Measurements from ENCODE around the gene SNX8. TPM values are rescaled to one million over a fixed set of nuclear protein-coding genes. Genes with fewer than 3 reads are reported as not detected.
A peak's percentile ranks its signal among the peaks of the same experiment; 100 is the strongest.
"Not testable (repeated sequence)": the region's sequence is repeated elsewhere in the genome, so short reads cannot be mapped to it uniquely, and the experiment has no call there.

SNX8 gene
- total and polyA plus RNA-seq, 2 experiments from 2014 or later, result 6.3 to 12.8 TPM

DNA sequence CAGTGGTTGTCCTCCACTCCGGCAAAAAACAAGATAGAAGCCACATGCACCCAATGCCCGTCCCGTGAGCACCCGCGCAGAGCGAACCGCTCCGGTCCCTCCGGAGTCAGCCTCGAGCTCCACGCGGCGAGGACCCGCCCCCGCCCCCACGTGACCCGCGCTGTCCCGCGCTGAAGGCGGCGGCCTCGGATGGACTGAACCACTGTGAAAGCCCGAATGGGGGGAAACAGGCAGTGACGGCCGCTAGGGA, 39.6 kb upstream of the SNX8 start:
- peak; percentile 89 to 94 for DNase-seq (ENCODE audit: low read depth in 1 of 2, low spot score in 1 of 2)
- TF ChIP-seq CTCF (IDR thresholded peaks at IDR 0.05; ENCODE audit: low read depth, low read length), result no peak

GRCh38 chr7:2353113-2353935, 39.1 kb upstream of the SNX8 start:
- no peak for DNase-seq (ENCODE audit: low read depth in 1 of 2, low spot score in 1 of 2)
- no peaks in the 10 kb centered on the region for H3K9me3 ChIP-seq (ENCODE audit: low read depth)
- peaks cover 5% of the 10 kb centered on the region for H3K36me3 ChIP-seq
- peaks cover 3% of the 10 kb centered on the region for H3K4me1 ChIP-seq (ENCODE audit: low read depth)
- no peaks in the 10 kb centered on the region for H3K27me3 ChIP-seq
- H3K4me3 ChIP-seq, result peak overlapping the region; percentile 97
- TF ChIP-seq CTCF (IDR thresholded peaks at IDR 0.05; ENCODE audit: low read depth, low read length), result no peak
- peak overlapping the region; percentile 100 for H3K27ac ChIP-seq

More for the DNA sequence above, 39.6 kb upstream of the SNX8 start:
- H3K27me3 ChIP-seq, result no peaks in the 10 kb centered on the region
- peaks cover 7% of the 10 kb centered on the region for H3K4me1 ChIP-seq (ENCODE audit: low read depth)
- no peaks in the 10 kb centered on the region for H3K9me3 ChIP-seq (ENCODE audit: low read depth)
- peak overlapping the region; percentile 100 for H3K27ac ChIP-seq
- peak overlapping the region; percentile 97 for H3K4me3 ChIP-seq
- peaks cover 5% of the 10 kb centered on the region for H3K36me3 ChIP-seq

GRCh38 chr7:2350861-2351260, 36.6 kb upstream of the SNX8 start:
- no peaks in the 10 kb centered on the region for H3K36me3 ChIP-seq
- H3K4me1 ChIP-seq (ENCODE audit: low read depth), result peaks cover 2% of the 10 kb centered on the region
- no peaks in the 10 kb centered on the region for H3K27me3 ChIP-seq
- H3K4me3 ChIP-seq, result no peak overlapping the region
- TF ChIP-seq CTCF (IDR thresholded peaks at IDR 0.05; ENCODE audit: low read depth, low read length), result no peak
- H3K27ac ChIP-seq, result no peak overlapping the region
- H3K9me3 ChIP-seq (ENCODE audit: low read depth), result no peaks in the 10 kb centered on the region
- no peak for DNase-seq (ENCODE audit: low read depth in 1 of 2, low spot score in 1 of 2)

- Histone ChIP-seq H3K9me3 (ENCODE audit: low read depth) (no peaks in the 10 kb centered on the region), H3K27ac (no peak overlapping the region)
Measured at GRCh38 chr7:2350055-2350454, 35.8 kb upstream of the SNX8 start.

DNA sequence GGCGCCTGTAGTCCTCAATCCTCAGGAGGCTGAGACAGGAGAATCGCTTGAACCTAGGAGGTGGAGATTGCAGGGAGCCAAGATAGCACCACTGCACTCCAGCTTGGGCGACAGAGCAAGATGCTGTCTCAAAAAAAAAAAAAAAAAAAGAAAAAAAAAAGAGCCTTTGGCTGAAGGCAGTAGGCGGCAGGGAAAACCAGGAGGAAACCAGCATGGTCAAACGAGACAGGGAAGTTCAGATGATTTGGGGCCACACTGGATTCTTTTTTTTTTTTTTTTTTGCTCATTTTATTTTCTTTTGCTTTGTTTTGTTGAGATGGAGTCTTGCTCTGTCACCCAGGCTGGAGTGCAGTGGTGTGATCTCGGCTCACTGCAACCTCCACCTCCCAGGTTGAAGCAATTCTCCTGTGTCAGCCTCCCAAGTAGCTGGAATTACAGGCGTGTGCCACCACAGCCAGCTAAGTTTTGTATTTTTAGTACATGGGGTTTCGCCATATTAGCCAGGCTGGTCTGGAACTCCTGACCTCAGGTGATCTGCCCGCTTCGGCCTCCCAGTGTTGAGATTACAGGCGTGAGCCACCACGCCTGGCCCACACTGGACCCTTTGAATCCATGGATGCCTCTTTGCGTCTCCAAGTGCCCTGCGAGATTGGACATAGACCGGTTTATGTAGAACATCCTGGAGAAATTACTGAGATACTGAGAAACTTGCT, 33.3 kb upstream of the SNX8 start:
- not testable (repeated sequence) for H3K9me3 ChIP-seq (ENCODE audit: low read depth); H3K4me3 ChIP-seq; H3K27ac ChIP-seq; H3K27me3 ChIP-seq; DNase-seq (ENCODE audit: low read depth in 1 of 2, low spot score in 1 of 2); H3K36me3 ChIP-seq; H3K4me1 ChIP-seq (ENCODE audit: low read depth)

More at GRCh38 chr7:2350055-2350454, 35.8 kb upstream of the SNX8 start:
- no peak for TF ChIP-seq CTCF (IDR thresholded peaks at IDR 0.05; ENCODE audit: low read depth, low read length)
- Histone ChIP-seq H3K4me1 (ENCODE audit: low read depth) (no peaks in the 10 kb centered on the region), H3K36me3 (no peaks in the 10 kb centered on the region), H3K4me3 (no peak overlapping the region), H3K27me3 (no peaks in the 10 kb centered on the region)
- no peak for DNase-seq (ENCODE audit: low read depth in 1 of 2, low spot score in 1 of 2)

- Histone ChIP-seq H3K9me3 (ENCODE audit: low read depth) (no peaks in the 10 kb centered on the region), H3K4me3 (no peak overlapping the region), H3K27me3 (no peaks in the 10 kb centered on the region), H3K4me1 (ENCODE audit: low read depth) (no peaks in the 10 kb centered on the region), H3K36me3 (no peaks in the 10 kb centered on the region), H3K27ac (no peak overlapping the region)
- no peak for DNase-seq (ENCODE audit: low read depth in 1 of 2, low spot score in 1 of 2)
- TF ChIP-seq CTCF (IDR thresholded peaks at IDR 0.05; ENCODE audit: low read depth, low read length), result no peak
Measured at GRCh38 chr7:2336626-2337299, 22.5 kb upstream of the SNX8 start.

GRCh38 chr7:2332606-2333231, 18.5 kb upstream of the SNX8 start:
- not testable (repeated sequence) for H3K4me1 ChIP-seq (ENCODE audit: low read depth); H3K27ac ChIP-seq

More at GRCh38 chr7:2332606-2333231, 18.5 kb upstream of the SNX8 start:
- H3K4me3 ChIP-seq; DNase-seq (ENCODE audit: low read depth in 1 of 2, low spot score in 1 of 2); H3K27me3 ChIP-seq; H3K36me3 ChIP-seq; H3K9me3 ChIP-seq (ENCODE audit: low read depth): not testable (repeated sequence)

Measured in cardiac muscle cell (in vitro differentiated cells and primary cell).